ENCODE data around the gene CCNG1.
A peak's percentile ranks its signal among the peaks of the same experiment; 100 is the strongest.
"Not testable (repeated sequence)": the region's sequence is repeated elsewhere in the genome, so short reads cannot be mapped to it uniquely, and the experiment has no call there.

The CCNG1 gene

DNA sequence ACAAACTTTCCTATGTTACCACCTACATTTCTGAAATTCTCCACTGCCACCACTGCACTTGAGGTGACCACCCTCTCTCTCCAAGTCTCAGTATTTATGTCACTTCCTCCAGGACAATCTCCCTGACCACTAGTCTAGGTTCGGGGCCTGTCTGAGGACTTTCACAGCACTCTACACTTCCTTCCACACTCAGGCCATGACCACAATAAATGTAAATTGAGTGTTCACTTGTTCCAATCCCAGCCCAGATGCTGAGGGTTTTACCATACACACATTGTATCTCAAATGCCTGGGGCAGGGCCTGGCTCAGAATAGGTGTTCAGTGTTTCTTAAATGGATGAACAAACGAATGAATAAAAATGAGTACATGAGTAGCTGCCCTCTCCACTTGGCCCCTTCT, 26.9 kb upstream of the CCNG1 start:
- no peak for DNase-seq (ENCODE audit: low read depth in 1 of 2, low spot score in 1 of 2)
- no peak for TF ChIP-seq GABPA (IDR thresholded peaks at IDR 0.05; ENCODE audit: low read depth)
- TF ChIP-seq REST (IDR thresholded peaks at IDR 0.05; ENCODE audit: insufficient replicate concordance, low read depth), result no peak
- Histone ChIP-seq H3K27ac (replicated peaks) (no peak overlapping the region), H3K4me3 (replicated peaks; ENCODE audit: insufficient read depth, low read length) (no peak overlapping the region), H3K27me3 (ENCODE audit: insufficient read depth, poor library complexity, severe bottlenecking) (no peaks in the 10 kb centered on the region)

DNA sequence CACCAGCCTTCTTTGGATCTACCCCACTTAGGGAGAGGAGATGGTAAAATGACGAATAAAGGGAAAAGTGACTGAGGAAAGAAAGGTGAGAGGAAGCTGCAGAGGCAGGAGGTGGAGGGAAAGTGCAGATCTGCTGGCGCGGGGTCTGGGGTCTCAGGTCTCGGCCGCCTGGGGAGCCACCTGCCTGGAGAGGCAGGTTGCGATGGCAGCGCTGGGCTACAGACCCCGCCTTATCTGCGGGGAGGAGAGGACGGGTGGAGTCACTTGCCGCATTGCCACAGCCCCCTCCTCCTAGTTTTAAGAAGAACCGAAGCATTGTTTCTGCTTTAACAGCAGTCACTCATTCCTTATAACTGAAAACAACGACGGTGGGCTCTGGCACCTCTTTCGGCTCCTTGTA, 21.7 kb upstream of the CCNG1 start:
- not testable (repeated sequence) for H3K27ac ChIP-seq (replicated peaks); H3K4me3 ChIP-seq (replicated peaks; ENCODE audit: insufficient read depth, low read length); DNase-seq (ENCODE audit: low read depth in 1 of 2, low spot score in 1 of 2); H3K27me3 ChIP-seq (ENCODE audit: insufficient read depth, poor library complexity, severe bottlenecking)

GRCh38 chr5:163424836-163425235, 12.6 kb upstream of the CCNG1 start:
- Histone ChIP-seq H3K4me3 (replicated peaks; ENCODE audit: insufficient read depth, low read length) (no peak overlapping the region), H3K27ac (replicated peaks) (no peak overlapping the region), H3K27me3 (ENCODE audit: insufficient read depth, poor library complexity, severe bottlenecking) (no peaks in the 10 kb centered on the region)
- DNase-seq (ENCODE audit: low read depth in 1 of 2, low spot score in 1 of 2), result no peak
- TF ChIP-seq POLR2AphosphoS5 (IDR thresholded peaks at IDR 0.05; ENCODE audit: low read depth), result no peak
- no peak for TF ChIP-seq GABPA (IDR thresholded peaks at IDR 0.05; ENCODE audit: low read depth)
- TF ChIP-seq REST (IDR thresholded peaks at IDR 0.05; ENCODE audit: insufficient replicate concordance, low read depth), result no peak
- no peak for TF ChIP-seq CTCF (IDR thresholded peaks at IDR 0.05; ENCODE audit: insufficient read depth, low read length)
- TF ChIP-seq SPI1 (IDR thresholded peaks at IDR 0.05; ENCODE audit: borderline replicate concordance, low read depth), result no peak

DNA sequence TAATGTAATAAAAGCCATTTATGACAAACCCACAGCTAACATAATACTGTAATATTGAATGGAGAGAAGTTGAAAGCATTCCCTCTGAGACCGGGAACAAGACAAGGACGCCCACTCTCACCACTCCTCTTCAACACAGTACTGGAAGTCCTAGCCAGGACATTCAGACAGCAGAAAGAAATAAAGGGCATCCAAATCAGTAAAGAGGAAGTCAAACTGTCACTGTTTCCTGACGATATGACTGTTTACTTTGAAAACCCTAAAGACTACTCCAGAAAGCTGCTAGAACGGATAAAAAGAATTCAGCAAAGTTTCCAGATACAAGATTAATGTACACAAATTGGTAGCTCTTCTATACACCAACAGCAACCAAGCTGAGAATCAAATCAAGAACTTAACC, 11.3 kb upstream of the CCNG1 start:
- not testable (repeated sequence) for DNase-seq (ENCODE audit: low read depth in 1 of 2, low spot score in 1 of 2); H3K27me3 ChIP-seq (ENCODE audit: insufficient read depth, poor library complexity, severe bottlenecking); H3K4me3 ChIP-seq (replicated peaks; ENCODE audit: insufficient read depth, low read length)
- peak overlapping the region; percentile 60 for H3K27ac ChIP-seq (replicated peaks)
- TF ChIP-seq SPI1 (IDR thresholded peaks at IDR 0.05; ENCODE audit: borderline replicate concordance, low read depth), result peak; percentile 87

GRCh38 chr5:163432544-163432943, 4.9 kb upstream of the CCNG1 start:
- no peak for TF ChIP-seq CTCF (IDR thresholded peaks at IDR 0.05; ENCODE audit: insufficient read depth, low read length)
- H3K4me3 ChIP-seq (replicated peaks; ENCODE audit: insufficient read depth, low read length), result no peak overlapping the region
- no peaks in the 10 kb centered on the region for H3K27me3 ChIP-seq (ENCODE audit: insufficient read depth, poor library complexity, severe bottlenecking)
- no peak overlapping the region for H3K27ac ChIP-seq (replicated peaks)
- DNase-seq (ENCODE audit: low read depth in 1 of 2, low spot score in 1 of 2), result no peak

GRCh38 chr5:163433271-163433670, 4.1 kb upstream of the CCNG1 start:
- Histone ChIP-seq H3K4me3 (replicated peaks; ENCODE audit: insufficient read depth, low read length) (no peak overlapping the region), H3K27ac (replicated peaks) (no peak overlapping the region), H3K27me3 (ENCODE audit: insufficient read depth, poor library complexity, severe bottlenecking) (no peaks in the 10 kb centered on the region)
- DNase-seq (ENCODE audit: low read depth in 1 of 2, low spot score in 1 of 2), result no peak
- TF ChIP-seq POLR2AphosphoS5 (IDR thresholded peaks at IDR 0.05; ENCODE audit: low read depth) (no peak), CTCF (IDR thresholded peaks at IDR 0.05; ENCODE audit: insufficient read depth, low read length) (no peak), REST (IDR thresholded peaks at IDR 0.05; ENCODE audit: insufficient replicate concordance, low read depth) (no peak), GABPA (IDR thresholded peaks at IDR 0.05; ENCODE audit: low read depth) (no peak), SPI1 (IDR thresholded peaks at IDR 0.05; ENCODE audit: borderline replicate concordance, low read depth) (no peak)

Data from HL-60 (cell line).